HepG2 (cell line): ENCODE results near the gene TPM2. TPM values are rescaled to one million over a fixed set of nuclear protein-coding genes. Genes with fewer than 3 reads are reported as not detected.

Experiments
- BCL6 ChIP-seq: IDR thresholded peaks from 2 replicates; pipeline ENCODE4 v1.6.1; 2016; ENCODE audit warnings: missing genetic modification reagents, missing compliant biosample characterization
- BORCS8-MEF2B ChIP-seq: sonication (generic); formaldehyde crosslinking; IDR thresholded peaks from 2 replicates; pipeline ENCODE4 v1.8.0; 2022; ENCODE audit warnings: mild to moderate bottlenecking, missing genetic modification reagents
- BRCA1 ChIP-seq: sonication (generic); formaldehyde crosslinking; IDR thresholded peaks from 2 replicates; pipeline ENCODE4 v1.4.0; 2020; ENCODE audit warnings: missing genetic modification reagents
- ERF ChIP-seq: IDR thresholded peaks from 2 replicates; pipeline ENCODE4 v1.6.1; 2018; ENCODE audit warnings: missing biosample characterization, missing genetic modification reagents
- HOXD1 ChIP-seq: sonication (generic); formaldehyde crosslinking; IDR thresholded peaks from 2 replicates; pipeline ENCODE4 v1.5.0; 2020; ENCODE audit warnings: missing genetic modification reagents
- RBFOX2 ChIP-seq: fragments of 200-400 bp; formaldehyde crosslinking; IDR thresholded peaks from 2 replicates; pipeline ENCODE4 v1.6.1; 2017; ENCODE audit warnings: low read depth, mild to moderate bottlenecking, low read length
- RBM39 ChIP-seq: fragments of 200-400 bp; formaldehyde crosslinking; IDR thresholded peaks from one replicate; pipeline ENCODE4 v1.6.1; 2018; ENCODE audit warnings: antibody characterized with exemption, mild to moderate bottlenecking, low read depth, low read length; ENCODE audit not compliant: poor library complexity, severe bottlenecking
- RNF2 ChIP-seq: fragments of 450-650 bp; conservative IDR thresholded peaks from 2 replicates; pipeline ENCODE4 v1.6.1; 2016; ENCODE audit warnings: low read depth
- SRSF9 ChIP-seq: fragments of 200-400 bp; formaldehyde crosslinking; IDR thresholded peaks from 2 replicates; pipeline ENCODE4 v1.6.1; 2018; ENCODE audit warnings: borderline replicate concordance, mild to moderate bottlenecking, low read depth, low read length; ENCODE audit not compliant: insufficient read depth, poor library complexity, severe bottlenecking
- SSRP1 ChIP-seq: IDR thresholded peaks from 2 replicates; pipeline ENCODE4 v1.6.1; 2016; ENCODE audit warnings: control low read depth
- YEATS4 ChIP-seq: sonication (generic); formaldehyde crosslinking; IDR thresholded peaks from 2 replicates; pipeline ENCODE4 v1.4.0; 2020; ENCODE audit warnings: missing genetic modification reagents, borderline replicate concordance
- ZKSCAN1 ChIP-seq: fragments of 150-350 bp; IDR thresholded peaks from 2 replicates; pipeline ENCODE4 v1.6.1; 2014; ENCODE audit warnings: low read length
- ZKSCAN8 ChIP-seq: IDR thresholded peaks from 2 replicates; pipeline ENCODE4 v1.6.1; 2016; ENCODE audit warnings: borderline replicate concordance, missing genetic modification reagents, missing compliant biosample characterization
- ZNF256 ChIP-seq: sonication (generic); formaldehyde crosslinking; conservative IDR thresholded peaks from 2 replicates; pipeline ENCODE4 v1.4.0; 2020; ENCODE audit warnings: missing genetic modification reagents
- ZNF567 ChIP-seq: sonication (generic); formaldehyde crosslinking; IDR thresholded peaks from 2 replicates; pipeline ENCODE4 v1.8.1; 2023; ENCODE audit warnings: mild to moderate bottlenecking, missing genetic modification reagents, borderline replicate concordance
- ZNF577 ChIP-seq: sonication (generic); formaldehyde crosslinking; IDR thresholded peaks from 2 replicates; pipeline ENCODE4 v1.4.0; 2020; ENCODE audit warnings: mild to moderate bottlenecking, low read depth, missing genetic modification reagents, borderline replicate concordance
- polyA plus RNA-seq, 8 experiments: library from polyadenylated mRNA; depleted of rRNA in 3 of 8; stranded (reverse) in 7 of 8; unstranded in 1 of 8; fragments of >200 nt; fragmentation: Illumina TruSeq in 4 of 8; extraction: Trizol in 4 of 8; gene quantifications; 2 replicates each; pipeline versions ENCODE4 v1.2.1 to v1.2.3, GENCODE V29; 2011 to 2016; ENCODE audit warnings: low read depth in 4 of 8, missing spikeins in 1 of 8, mixed read lengths in 1 of 8; ENCODE audit not compliant: insufficient read depth in 1 of 8
- total RNA-seq, 5 experiments: library from RNA; depleted of rRNA; stranded (reverse); fragments of >200 nt; fragmentation: Illumina TruSeq; extraction: Trizol; gene quantifications; 2 replicates each; pipeline ENCODE4 v1.2.3, GENCODE V29; 2016; ENCODE audit warnings: low read depth in 1 of 5
- TF ChIP-seq, protein P1 (sequence below): sonication (generic); formaldehyde crosslinking; IDR thresholded peaks from 2 replicates; pipeline ENCODE4 v1.4.0; 2020; ENCODE audit warnings: mild to moderate bottlenecking, missing genetic modification reagents
- TF ChIP-seq, protein P2 (sequence below): sonication (generic); formaldehyde crosslinking; IDR thresholded peaks from 2 replicates; pipeline ENCODE4 v1.4.0; 2020; ENCODE audit warnings: missing genetic modification reagents
- TF ChIP-seq, protein P3 (sequence below): sonication (generic); formaldehyde crosslinking; IDR thresholded peaks from 2 replicates; pipeline ENCODE4 v1.4.0; 2020; ENCODE audit warnings: missing genetic modification reagents
- TF ChIP-seq, protein P4 (sequence below): sonication (generic); formaldehyde crosslinking; IDR thresholded peaks from 2 replicates; pipeline ENCODE4 v1.4.0; 2020; ENCODE audit warnings: missing genetic modification reagents

Gene TPM2
- total and polyA plus RNA-seq, 2 of the 13 experiments (the other 11 are each of a cell fraction or from before 2014, with no cell fraction given), result 3.1 to 10.7 TPM

DNA sequence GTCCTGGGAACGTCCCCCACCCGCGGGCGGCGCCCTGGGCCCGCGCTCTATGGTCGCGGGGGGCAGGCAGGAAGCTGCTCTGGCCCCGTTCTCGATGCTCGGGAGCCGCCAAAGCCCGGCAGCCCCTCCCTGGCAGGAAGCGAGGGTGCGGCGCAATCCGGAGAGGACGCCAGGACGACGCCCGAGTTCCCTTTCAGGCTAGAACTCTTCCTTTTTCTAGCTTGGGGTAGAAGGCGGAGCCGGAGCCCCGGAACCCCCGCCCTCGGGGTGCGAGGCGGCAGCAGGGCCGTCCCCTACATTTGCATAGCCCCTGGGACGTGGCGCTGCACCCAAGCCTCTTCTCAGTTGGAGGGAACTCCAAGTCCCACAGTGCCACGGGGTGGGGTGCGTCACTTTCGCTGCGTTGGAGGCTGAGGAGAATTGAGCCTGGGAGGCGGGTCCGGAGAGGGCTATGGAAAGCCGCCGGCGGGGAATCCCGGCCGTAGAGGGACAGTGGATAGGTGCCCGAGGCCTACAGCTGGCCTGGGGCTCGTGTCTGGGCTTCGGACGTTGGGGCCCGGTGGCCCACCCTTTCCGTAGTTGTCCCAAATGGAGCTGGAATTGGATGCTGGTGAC is 42.6 kb upstream of the TPM2 start, which contains the start of the genes CREB3 and TLN1 (continued):
- peak; percentile 96 for TF ChIP-seq YEATS4 (CRISPR knock-in tag)
- TF ChIP-seq BRCA1, result 0 out of 2 replicates have a peak, but pooled peaks have one; percentile 69
- TF ChIP-seq RNF2, result 0 out of 2 replicates have a peak, but pooled peaks have one; percentile 35
- peak; percentile 57; the same call in 1 of the 2 replicates for TF ChIP-seq HOXD1 (CRISPR knock-in tag)
- TF ChIP-seq RBFOX2, result peak; percentile 92
- TF ChIP-seq, protein P1, sequence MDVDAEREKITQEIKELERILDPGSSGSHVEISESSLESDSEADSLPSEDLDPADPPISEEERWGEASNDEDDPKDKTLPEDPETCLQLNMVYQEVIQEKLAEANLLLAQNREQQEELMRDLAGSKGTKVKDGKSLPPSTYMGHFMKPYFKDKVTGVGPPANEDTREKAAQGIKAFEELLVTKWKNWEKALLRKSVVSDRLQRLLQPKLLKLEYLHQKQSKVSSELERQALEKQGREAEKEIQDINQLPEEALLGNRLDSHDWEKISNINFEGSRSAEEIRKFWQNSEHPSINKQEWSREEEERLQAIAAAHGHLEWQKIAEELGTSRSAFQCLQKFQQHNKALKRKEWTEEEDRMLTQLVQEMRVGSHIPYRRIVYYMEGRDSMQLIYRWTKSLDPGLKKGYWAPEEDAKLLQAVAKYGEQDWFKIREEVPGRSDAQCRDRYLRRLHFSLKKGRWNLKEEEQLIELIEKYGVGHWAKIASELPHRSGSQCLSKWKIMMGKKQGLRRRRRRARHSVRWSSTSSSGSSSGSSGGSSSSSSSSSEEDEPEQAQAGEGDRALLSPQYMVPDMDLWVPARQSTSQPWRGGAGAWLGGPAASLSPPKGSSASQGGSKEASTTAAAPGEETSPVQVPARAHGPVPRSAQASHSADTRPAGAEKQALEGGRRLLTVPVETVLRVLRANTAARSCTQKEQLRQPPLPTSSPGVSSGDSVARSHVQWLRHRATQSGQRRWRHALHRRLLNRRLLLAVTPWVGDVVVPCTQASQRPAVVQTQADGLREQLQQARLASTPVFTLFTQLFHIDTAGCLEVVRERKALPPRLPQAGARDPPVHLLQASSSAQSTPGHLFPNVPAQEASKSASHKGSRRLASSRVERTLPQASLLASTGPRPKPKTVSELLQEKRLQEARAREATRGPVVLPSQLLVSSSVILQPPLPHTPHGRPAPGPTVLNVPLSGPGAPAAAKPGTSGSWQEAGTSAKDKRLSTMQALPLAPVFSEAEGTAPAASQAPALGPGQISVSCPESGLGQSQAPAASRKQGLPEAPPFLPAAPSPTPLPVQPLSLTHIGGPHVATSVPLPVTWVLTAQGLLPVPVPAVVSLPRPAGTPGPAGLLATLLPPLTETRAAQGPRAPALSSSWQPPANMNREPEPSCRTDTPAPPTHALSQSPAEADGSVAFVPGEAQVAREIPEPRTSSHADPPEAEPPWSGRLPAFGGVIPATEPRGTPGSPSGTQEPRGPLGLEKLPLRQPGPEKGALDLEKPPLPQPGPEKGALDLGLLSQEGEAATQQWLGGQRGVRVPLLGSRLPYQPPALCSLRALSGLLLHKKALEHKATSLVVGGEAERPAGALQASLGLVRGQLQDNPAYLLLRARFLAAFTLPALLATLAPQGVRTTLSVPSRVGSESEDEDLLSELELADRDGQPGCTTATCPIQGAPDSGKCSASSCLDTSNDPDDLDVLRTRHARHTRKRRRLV (CRISPR knock-in tag), result peak; percentile 92
- TF ChIP-seq ERF (CRISPR knock-in tag), result peak; percentile 73; the same call in 1 of the 2 replicates
- TF ChIP-seq ZNF256 (CRISPR knock-in tag), result 0 out of 2 replicates have a peak, but pooled peaks have one; percentile 42
- TF ChIP-seq ZKSCAN1, result no peak
- TF ChIP-seq ZKSCAN8, result peak; percentile 65; the same call in 1 of the 2 replicates
- TF ChIP-seq SSRP1, result peak; percentile 14; the same call in 1 of the 2 replicates
- peak; percentile 70; the same call in 1 of the 2 replicates for TF ChIP-seq ZNF567 (CRISPR knock-in tag)
- TF ChIP-seq, protein P2, sequence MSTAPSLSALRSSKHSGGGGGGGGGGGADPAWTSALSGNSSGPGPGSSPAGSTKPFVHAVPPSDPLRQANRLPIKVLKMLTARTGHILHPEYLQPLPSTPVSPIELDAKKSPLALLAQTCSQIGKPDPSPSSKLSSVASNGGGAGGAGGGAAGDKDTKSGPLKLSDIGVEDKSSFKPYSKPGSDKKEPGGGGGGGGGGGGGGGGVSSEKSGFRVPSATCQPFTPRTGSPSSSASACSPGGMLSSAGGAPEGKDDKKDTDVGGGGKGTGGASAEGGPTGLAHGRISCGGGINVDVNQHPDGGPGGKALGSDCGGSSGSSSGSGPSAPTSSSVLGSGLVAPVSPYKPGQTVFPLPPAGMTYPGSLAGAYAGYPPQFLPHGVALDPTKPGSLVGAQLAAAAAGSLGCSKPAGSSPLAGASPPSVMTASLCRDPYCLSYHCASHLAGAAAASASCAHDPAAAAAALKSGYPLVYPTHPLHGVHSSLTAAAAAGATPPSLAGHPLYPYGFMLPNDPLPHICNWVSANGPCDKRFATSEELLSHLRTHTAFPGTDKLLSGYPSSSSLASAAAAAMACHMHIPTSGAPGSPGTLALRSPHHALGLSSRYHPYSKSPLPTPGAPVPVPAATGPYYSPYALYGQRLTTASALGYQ, result peak; percentile 81; the same call in 1 of the 2 replicates
- TF ChIP-seq RBM39, result peak; percentile 93
- TF ChIP-seq ZNF577 (CRISPR knock-in tag), result no peak
- peak; percentile 80; the same call in 1 of the 2 replicates for TF ChIP-seq BORCS8-MEF2B (CRISPR knock-in tag)
- TF ChIP-seq, protein P3, sequence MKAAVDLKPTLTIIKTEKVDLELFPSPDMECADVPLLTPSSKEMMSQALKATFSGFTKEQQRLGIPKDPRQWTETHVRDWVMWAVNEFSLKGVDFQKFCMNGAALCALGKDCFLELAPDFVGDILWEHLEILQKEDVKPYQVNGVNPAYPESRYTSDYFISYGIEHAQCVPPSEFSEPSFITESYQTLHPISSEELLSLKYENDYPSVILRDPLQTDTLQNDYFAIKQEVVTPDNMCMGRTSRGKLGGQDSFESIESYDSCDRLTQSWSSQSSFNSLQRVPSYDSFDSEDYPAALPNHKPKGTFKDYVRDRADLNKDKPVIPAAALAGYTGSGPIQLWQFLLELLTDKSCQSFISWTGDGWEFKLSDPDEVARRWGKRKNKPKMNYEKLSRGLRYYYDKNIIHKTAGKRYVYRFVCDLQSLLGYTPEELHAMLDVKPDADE (CRISPR knock-in tag), result no peak
- TF ChIP-seq, protein P4, sequence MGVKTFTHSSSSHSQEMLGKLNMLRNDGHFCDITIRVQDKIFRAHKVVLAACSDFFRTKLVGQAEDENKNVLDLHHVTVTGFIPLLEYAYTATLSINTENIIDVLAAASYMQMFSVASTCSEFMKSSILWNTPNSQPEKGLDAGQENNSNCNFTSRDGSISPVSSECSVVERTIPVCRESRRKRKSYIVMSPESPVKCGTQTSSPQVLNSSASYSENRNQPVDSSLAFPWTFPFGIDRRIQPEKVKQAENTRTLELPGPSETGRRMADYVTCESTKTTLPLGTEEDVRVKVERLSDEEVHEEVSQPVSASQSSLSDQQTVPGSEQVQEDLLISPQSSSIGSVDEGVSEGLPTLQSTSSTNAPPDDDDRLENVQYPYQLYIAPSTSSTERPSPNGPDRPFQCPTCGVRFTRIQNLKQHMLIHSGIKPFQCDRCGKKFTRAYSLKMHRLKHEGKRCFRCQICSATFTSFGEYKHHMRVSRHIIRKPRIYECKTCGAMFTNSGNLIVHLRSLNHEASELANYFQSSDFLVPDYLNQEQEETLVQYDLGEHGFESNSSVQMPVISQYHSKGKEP (CRISPR knock-in tag), result no peak
- no peak for TF ChIP-seq SRSF9
- peak; percentile 49 for TF ChIP-seq BCL6
